Peyer's patch (tissue), 4 donors: ENCODE measurements around the gene MEGF6.

Source experiments
- CTCF ChIP-seq, 6 experiments: fragments of 450-650 bp in 4 of 6; fragments of 200-600 bp in 2 of 6; sonication (generic) in 1 of 6; IDR thresholded peaks; one replicate each; pipeline ENCODE4 v1.5.1; 2017 to 2019; ENCODE audit warnings: antibody characterized with exemption in 6 of 6, mild to moderate bottlenecking in 3 of 6, moderate library complexity in 1 of 6
- POLR2A ChIP-seq, 2 donors: fragments of 450-650 bp; IDR thresholded peaks; one replicate each; pipeline ENCODE4 v1.5.1; 2017; ENCODE audit warnings: antibody characterized with exemption in 2 of 2, mild to moderate bottlenecking in 2 of 2, moderate library complexity in 2 of 2

DNA sequence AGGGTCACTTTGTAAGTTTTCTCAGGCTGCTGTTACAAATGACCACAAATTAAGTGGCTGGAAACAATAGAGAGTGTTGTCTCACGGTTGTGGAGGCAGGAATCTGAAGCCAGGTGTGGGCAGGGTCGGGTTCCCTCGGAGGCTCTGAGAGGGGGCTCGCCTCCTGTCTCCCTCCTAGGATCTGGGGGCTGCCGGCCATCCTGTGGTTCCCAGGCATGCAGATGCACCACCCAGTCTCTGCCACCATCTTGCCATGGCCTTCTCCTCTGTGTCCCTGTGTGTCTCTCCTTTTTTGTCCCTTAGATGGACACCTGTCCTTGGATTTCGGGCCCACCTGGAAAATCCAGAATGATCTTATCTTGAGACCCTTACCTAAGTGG, 45.8 kb upstream of the MEGF6 start:
- TF ChIP-seq CTCF (IDR thresholded peaks at IDR 0.05) = no peak
- TF ChIP-seq POLR2A (IDR thresholded peaks at IDR 0.05) = no peak
